Measurements from ENCODE around the gene CUBN.

DNA sequence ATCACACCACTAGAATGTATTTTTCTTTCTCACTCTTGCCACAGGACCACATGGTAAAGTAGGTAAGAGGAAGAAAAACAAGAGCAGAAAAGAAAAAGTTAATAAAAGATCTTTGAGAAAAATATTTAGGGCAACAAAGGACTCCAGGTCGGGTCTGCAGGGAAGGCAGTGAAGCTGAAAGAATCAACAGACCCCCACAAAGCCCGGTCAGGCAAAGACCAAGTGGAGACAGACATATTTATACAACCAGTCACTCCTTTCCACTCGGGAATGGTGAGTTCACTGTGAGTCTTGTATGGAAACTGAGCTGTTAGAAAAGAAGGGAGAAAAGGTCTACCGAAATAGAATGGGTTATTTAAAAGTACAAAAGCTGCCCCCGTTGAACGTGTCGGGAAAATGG lies 340.4 kb downstream of the CUBN start:
- no peak for TF ChIP-seq ZNF274 (IDR thresholded peaks at IDR 0.05; ENCODE audit: low read depth, low read length)
- TF ChIP-seq SUZ12 (IDR thresholded peaks at IDR 0.05; ENCODE audit: extremely low read depth, insufficient read depth, insufficient read length) = no peak

Measured in NT2/D1 (cell line).